Colonic mucosa (tissue), 4 donors: ENCODE results near the gene HSD11B2. TPM values are rescaled to one million over a fixed set of nuclear protein-coding genes. Genes with fewer than 3 reads are reported as not detected.

Experiments used
- DNase-seq: peaks from one replicate; pipeline ENCODE4 v3.0.0-alpha.2; 2020
- H3K27ac ChIP-seq: fragments of 200-600 bp; one replicate; pipeline ENCODE4 v1.8.0; 2021
- H3K27me3 ChIP-seq: fragments of 200-600 bp; one replicate; pipeline ENCODE4 v1.8.0; 2021
- H3K36me3 ChIP-seq: fragments of 200-600 bp; one replicate; pipeline ENCODE4 v1.8.0; 2021
- H3K4me1 ChIP-seq: fragments of 200-600 bp; one replicate; pipeline ENCODE4 v1.8.0; 2021; ENCODE audit warnings: mild to moderate bottlenecking
- H3K4me3 ChIP-seq: fragments of 200-600 bp; one replicate; pipeline ENCODE4 v1.8.0; 2021
- H3K9ac ChIP-seq, 2 donors: one replicate each; pipeline ENCODE4 v1.7.0; 2013; ENCODE audit warnings: control low read depth in 2 of 2, low read depth in 2 of 2, low read length in 2 of 2
- H3K9me3 ChIP-seq: fragments of 200-600 bp; one replicate; pipeline ENCODE4 v1.8.0; 2021
- intact Hi-C: fragments of 100-400 bp; cut with DNase I; formaldehyde crosslinking; loops from one replicate; pipeline ENCODE4 v1.14.1; 2022
- total RNA-seq, 2 donors: library from RNA; stranded (reverse); fragmentation: NEBNext Ultra II Directional in 1 of 2; extraction: Animal tissue kit (Norgen Biotek cat#: 25700) in 1 of 2; gene quantifications; one replicate each; pipeline ENCODE4 v1.2.1, GENCODE V29; 2021
- TF ChIP-seq, protein P1 (sequence below): fragments of 200-600 bp; IDR thresholded peaks from one replicate; pipeline ENCODE4 v1.8.0; 2022; ENCODE audit warnings: antibody characterized with exemption, mild to moderate bottlenecking
- donor health status: healthy.
- donor health status: DM: no; HTN: no; CAD: no.
- donor health status: DM: no; HTN: no; CAD: no.

Gene HSD11B2
- total RNA-seq, 2 donors from 2014 or later = 348 to 378 TPM

DNA sequence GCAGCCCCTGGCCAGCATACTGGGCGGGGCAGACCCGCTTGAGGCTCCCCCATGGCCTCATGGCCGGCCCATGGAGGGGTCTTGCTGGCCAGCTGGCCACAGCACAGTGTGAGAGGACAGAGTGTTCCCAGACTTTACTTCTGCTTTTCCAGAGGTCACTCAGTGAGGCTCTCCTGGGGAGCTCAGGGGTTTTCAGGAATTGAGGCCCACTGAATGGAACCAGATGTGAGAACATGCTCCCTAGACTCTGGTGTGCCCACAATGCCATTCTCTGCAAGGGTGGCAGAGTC is 28.9 kb downstream of the HSD11B2 start:
- intact Hi-C loops = no loop called here
- no peaks in the 10 kb centered on the region for H3K36me3 ChIP-seq
- H3K4me1 ChIP-seq = peaks cover 43% of the 10 kb centered on the region
- no peaks in the 10 kb centered on the region for H3K9me3 ChIP-seq
- H3K9ac ChIP-seq = peak overlapping the region; percentile 78 to 91
- TF ChIP-seq, protein P1, sequence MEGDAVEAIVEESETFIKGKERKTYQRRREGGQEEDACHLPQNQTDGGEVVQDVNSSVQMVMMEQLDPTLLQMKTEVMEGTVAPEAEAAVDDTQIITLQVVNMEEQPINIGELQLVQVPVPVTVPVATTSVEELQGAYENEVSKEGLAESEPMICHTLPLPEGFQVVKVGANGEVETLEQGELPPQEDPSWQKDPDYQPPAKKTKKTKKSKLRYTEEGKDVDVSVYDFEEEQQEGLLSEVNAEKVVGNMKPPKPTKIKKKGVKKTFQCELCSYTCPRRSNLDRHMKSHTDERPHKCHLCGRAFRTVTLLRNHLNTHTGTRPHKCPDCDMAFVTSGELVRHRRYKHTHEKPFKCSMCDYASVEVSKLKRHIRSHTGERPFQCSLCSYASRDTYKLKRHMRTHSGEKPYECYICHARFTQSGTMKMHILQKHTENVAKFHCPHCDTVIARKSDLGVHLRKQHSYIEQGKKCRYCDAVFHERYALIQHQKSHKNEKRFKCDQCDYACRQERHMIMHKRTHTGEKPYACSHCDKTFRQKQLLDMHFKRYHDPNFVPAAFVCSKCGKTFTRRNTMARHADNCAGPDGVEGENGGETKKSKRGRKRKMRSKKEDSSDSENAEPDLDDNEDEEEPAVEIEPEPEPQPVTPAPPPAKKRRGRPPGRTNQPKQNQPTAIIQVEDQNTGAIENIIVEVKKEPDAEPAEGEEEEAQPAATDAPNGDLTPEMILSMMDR = no peak
- H3K4me3 ChIP-seq = no peak overlapping the region
- H3K27ac ChIP-seq = peak overlapping the region; percentile 92
- DNase-seq = no peak
- H3K27me3 ChIP-seq = no peaks in the 10 kb centered on the region

- no peak overlapping the region for H3K4me3 ChIP-seq
- TF ChIP-seq, protein P1 = no peak
- H3K9ac ChIP-seq = peak overlapping the region; percentile 78 to 91
- no peaks in the 10 kb centered on the region for H3K27me3 ChIP-seq
- peak overlapping the region; percentile 92 for H3K27ac ChIP-seq
- no peaks in the 10 kb centered on the region for H3K36me3 ChIP-seq
- intact Hi-C loops = no loop called here
- peak; percentile 54 for DNase-seq
- no peaks in the 10 kb centered on the region for H3K9me3 ChIP-seq
- peaks cover 46% of the 10 kb centered on the region for H3K4me1 ChIP-seq
Measured at GRCh38 chr16:67460168-67460567, 29.2 kb downstream of the HSD11B2 start.

DNA sequence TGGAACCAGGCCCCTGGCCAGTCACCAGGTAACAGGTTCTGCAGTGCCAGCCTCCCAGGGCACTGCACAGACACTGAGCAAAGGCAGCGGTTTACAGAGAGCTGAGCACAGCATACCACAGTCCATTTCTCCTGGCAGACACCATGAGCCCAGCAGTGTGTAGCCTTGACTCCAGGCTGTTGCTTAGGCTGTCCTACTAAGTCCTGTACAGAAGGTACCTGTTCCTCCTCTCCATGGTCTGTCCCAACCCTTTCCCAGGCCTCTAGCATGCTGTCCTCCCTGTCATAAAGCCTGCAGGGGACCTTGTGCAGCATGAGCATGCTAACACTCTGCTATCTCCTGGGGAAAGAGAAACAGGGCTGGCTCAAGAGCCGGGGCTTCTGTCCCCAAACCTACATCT is 30.0 kb downstream of the HSD11B2 start:
- DNase-seq = no peak

GRCh38 chr16:67461600-67462278 is 30.8 kb downstream of the HSD11B2 start:
- intact Hi-C loops = no loop called here
- Histone ChIP-seq H3K27me3 (no peaks in the 10 kb centered on the region), H3K36me3 (no peaks in the 10 kb centered on the region), H3K27ac (peak overlapping the region; percentile 92), H3K9me3 (no peaks in the 10 kb centered on the region), H3K4me3 (no peak overlapping the region), H3K4me1 (peaks cover 47% of the 10 kb centered on the region), H3K9ac (peak overlapping the region; percentile 51 to 91)
- DNase-seq = peak; percentile 94
- TF ChIP-seq, protein P1 = no peak

More for the DNA sequence above, 30.0 kb downstream of the HSD11B2 start:
- peak overlapping the region; percentile 51 to 91 for H3K9ac ChIP-seq
- H3K27me3 ChIP-seq = no peaks in the 10 kb centered on the region
- no peaks in the 10 kb centered on the region for H3K36me3 ChIP-seq
- H3K9me3 ChIP-seq = no peaks in the 10 kb centered on the region
- intact Hi-C loops = no loop called here
- TF ChIP-seq, protein P1 = no peak
- peaks cover 51% of the 10 kb centered on the region for H3K4me1 ChIP-seq
- H3K4me3 ChIP-seq = no peak overlapping the region
- H3K27ac ChIP-seq = peak overlapping the region; percentile 92

- no peak for DNase-seq
- intact Hi-C loops = no loop called here
- Histone ChIP-seq H3K9ac (peak overlapping the region; percentile 57 to 91), H3K36me3 (no peaks in the 10 kb centered on the region), H3K27ac (peak overlapping the region; percentile 92), H3K4me1 (peaks cover 43% of the 10 kb centered on the region), H3K4me3 (no peak overlapping the region), H3K27me3 (no peaks in the 10 kb centered on the region), H3K9me3 (no peaks in the 10 kb centered on the region)
- TF ChIP-seq, protein P1 = no peak
Measured at GRCh38 chr16:67462279-67462655, 31.3 kb downstream of the HSD11B2 start.
